Renal pelvis (tissue), 4 donors: ENCODE data around the gene ITGB4. TPM values are rescaled to one million over a fixed set of nuclear protein-coding genes. Genes with fewer than 3 reads are reported as not detected.
A peak's percentile ranks its signal among the peaks of the same experiment; 100 is the strongest.

Experiments used
- DNase-seq: peaks from one replicate; pipeline ENCODE4 v3.0.0-alpha.2; 2013
- polyA plus RNA-seq, 3 donors: library from polyadenylated mRNA; unstranded; fragments of 120-200 nt; gene quantifications; one replicate each; pipeline ENCODE4 v1.2.1, GENCODE V29; 2013; ENCODE audit not compliant: insufficient read length in 3 of 3

The ITGB4 gene
- polyA plus RNA-seq, 3 donors = 12.5 to 17.1 (median 16.2) TPM

GRCh38 chr17:75785016-75785890, 64.0 kb downstream of the ITGB4 start:
- peak; percentile 92 for DNase-seq

- DNase-seq = no peak
Measured at GRCh38 chr17:75791254-75791653, 70.0 kb downstream of the ITGB4 start.

- DNase-seq = no peak
Measured at GRCh38 chr17:75793460-75793859, 72.2 kb downstream of the ITGB4 start.

- DNase-seq = no peak
Measured at GRCh38 chr17:75795820-75796607, 74.8 kb downstream of the ITGB4 start.

GRCh38 chr17:75799402-75799801, 78.1 kb downstream of the ITGB4 start:
- DNase-seq = no peak

GRCh38 chr17:75803883-75804282, 82.6 kb downstream of the ITGB4 start:
- no peak for DNase-seq

GRCh38 chr17:75806822-75807500, 85.7 kb downstream of the ITGB4 start:
- no peak for DNase-seq

Other genes starting within 250 kb of the ITGB4 start
- 10 to 100 TPM; 27.8 to 32.8 (median 32.7) TPM for gene CASKIN2, start 205.9 kb upstream of the ITGB4 start, polyA plus RNA-seq
- gene TSEN54, start 204.9 kb upstream of the ITGB4 start, polyA plus RNA-seq = 10 to 100 TPM; 45.4 to 58.8 (median 55.8) TPM
- gene LLGL2, start 195.8 kb upstream of the ITGB4 start, polyA plus RNA-seq = 100 to 1,000 TPM in 1 of 3 donors, 10 to 100 TPM in 2; 66.7 to 107 (median 99.7) TPM
- 100 to 1,000 TPM; 130 to 193 (median 175) TPM for gene MYO15B, start 133.7 kb upstream of the ITGB4 start, polyA plus RNA-seq
- 1 to 10 TPM; 6.6 to 9.2 (median 8.1) TPM for gene SMIM5, start 88.0 kb upstream of the ITGB4 start, polyA plus RNA-seq
- 10 to 100 TPM; 43.5 to 62.4 (median 55.2) TPM for gene RECQL5, start 54.3 kb upstream of the ITGB4 start, polyA plus RNA-seq
- gene SAP30BP, start 54.1 kb upstream of the ITGB4 start, polyA plus RNA-seq = 100 to 1,000 TPM in 1 of 3 donors, 10 to 100 TPM in 2; 92.2 to 104 (median 98.5) TPM
- gene GALK1, start 43.7 kb downstream of the ITGB4 start, polyA plus RNA-seq = 10 to 100 TPM; 33.7 to 40.4 (median 38.3) TPM
- gene UNK, start 63.3 kb downstream of the ITGB4 start, polyA plus RNA-seq = 10 to 100 TPM; 42.3 to 55.1 (median 46.7) TPM
- gene UNC13D, start 122.9 kb downstream of the ITGB4 start, polyA plus RNA-seq = 1 to 10 TPM; 4.8 to 6.6 (median 6.3) TPM
- 10 to 100 TPM; 82.9 to 89.7 (median 88.1) TPM for gene WBP2, start 133.9 kb downstream of the ITGB4 start, polyA plus RNA-seq
- 1 to 10 TPM; 7.5 to 9.5 (median 7.8) TPM for gene TRIM47, start 157.1 kb downstream of the ITGB4 start, polyA plus RNA-seq
- gene TRIM65, start 175.5 kb downstream of the ITGB4 start, polyA plus RNA-seq = 10 to 100 TPM; 14.6 to 16.7 (median 16.3) TPM
- gene MRPL38, start 183.4 kb downstream of the ITGB4 start, polyA plus RNA-seq = 100 to 1,000 TPM in 1 of 3 donors, 10 to 100 TPM in 2; 91.2 to 114 (median 97.4) TPM
- 10 to 100 TPM in 2 of 3 donors, 1 to 10 TPM in 1; 9.7 to 13.3 (median 13.1) TPM for gene FBF1, start 219.6 kb downstream of the ITGB4 start, polyA plus RNA-seq